Stimulated activated CD8-positive, alpha-beta memory T cell treated with anti-CD3 and anti-CD28 coated beads, Interleukin-7, amount 100 ng/mL, for 24 hours (primary cell): ENCODE results near the gene FRK.
"Not testable (repeated sequence)": the region's sequence is repeated elsewhere in the genome, so short reads cannot be mapped to it uniquely, and the experiment has no call there.

Source experiments
- DNase-seq: peaks from one replicate; pipeline ENCODE4 v3.0.0-alpha.2; 2020; ENCODE audit warnings: low read depth

FRK gene

DNA sequence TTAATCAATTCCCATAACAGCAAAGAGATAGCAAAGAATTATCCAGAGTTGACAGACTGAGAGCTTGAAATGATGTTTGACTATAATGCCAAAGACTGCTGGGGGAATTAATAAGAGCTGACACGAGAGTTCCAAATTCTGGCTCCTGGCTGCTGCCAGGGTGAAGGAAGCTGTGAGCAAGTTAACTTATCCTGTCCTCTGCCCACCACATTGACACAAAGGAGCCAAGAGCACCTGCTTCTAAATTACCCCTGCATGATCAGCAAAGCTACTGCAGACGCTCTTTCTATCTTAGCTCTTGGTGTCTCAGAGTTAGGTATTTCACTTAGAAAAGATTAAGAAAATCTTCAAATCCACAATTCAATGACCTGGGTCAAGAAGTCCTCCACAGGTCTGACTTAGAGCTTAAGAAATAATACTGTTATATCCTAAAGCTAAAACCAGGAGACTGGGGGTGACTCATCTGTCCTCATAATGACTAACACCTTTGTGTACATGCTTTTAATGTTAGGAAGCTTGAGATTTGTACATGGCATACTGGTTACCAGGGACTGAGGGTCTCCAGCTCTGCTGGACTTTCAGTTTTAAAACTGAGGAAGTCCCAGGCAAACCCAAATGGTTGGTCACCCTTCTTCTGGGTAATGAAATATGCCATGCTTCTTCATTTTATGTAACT lies 13.2 kb upstream of the FRK start:
- DNase-seq, result no peak

DNA sequence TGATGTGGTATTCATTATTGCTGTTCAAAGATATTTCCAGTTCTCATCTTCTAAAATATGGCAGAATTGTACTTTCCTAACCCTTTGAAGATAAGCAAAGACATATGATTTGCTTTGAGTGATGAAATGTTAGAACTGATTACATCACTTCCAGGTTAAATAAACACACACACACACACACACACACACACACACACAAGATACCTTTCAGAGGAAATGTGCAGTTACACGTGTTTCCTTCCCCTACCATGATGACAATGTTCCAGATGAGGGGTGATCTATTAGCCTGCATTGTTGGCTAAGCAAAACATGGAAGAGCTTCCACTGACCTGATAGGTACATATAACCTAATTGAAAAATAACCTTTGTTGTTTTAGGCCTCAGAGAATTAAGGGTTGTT lies 11.7 kb upstream of the FRK start:
- DNase-seq, result no peak

DNA sequence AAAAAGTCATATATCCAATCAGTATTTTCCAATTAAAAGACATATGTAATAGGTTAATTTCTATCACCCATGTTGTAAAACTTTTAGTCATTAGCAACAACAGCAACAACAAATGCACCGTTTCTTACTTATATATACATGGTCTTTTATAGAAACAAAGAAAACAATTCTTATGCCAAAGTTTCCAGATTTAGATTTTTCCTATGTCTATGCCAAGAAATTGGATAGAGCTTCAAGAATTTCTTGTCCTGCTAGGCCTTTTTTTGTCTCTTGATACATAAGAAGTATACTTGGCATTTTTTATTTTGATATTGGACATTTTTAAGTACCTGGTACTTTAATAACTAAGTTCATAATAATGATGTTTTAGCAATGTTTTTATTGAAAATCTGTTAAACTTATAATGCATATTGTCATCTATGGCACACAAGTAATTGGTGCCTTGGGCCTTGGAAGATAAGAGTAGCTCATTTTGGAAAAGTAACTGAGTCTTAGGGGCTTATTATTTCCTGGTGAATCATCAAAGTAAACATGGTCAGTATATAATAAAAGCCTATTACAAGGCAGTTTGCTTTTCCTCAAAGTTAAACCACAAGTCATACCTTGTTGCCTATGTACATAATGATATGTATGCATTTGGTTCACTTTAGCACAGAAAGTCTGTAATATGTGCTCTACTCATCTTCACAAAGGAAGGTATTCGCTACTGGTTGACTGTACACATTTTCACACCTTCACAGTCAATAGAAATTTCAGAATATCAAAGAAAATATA lies 10.1 kb upstream of the FRK start:
- no peak for DNase-seq

DNA sequence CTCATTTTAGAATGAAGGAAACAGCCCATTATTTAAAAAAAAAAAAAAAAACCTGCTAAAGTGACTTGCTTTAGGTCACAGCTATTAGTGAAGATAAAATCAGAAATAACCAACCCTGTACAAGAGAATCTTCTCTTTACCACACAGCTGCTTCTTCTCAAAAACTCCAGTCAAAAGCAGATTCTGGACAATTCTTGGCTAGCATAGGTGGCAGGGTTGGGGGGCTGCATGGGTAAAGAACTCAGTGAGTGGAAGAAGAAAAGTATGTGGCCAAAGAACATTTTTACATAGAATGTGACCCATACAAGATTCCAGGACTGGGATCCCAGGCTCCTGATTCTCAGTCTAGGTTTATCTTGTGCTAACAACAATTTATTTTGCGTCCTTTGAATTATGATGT lies 9.4 kb upstream of the FRK start:
- DNase-seq, result no peak

DNA sequence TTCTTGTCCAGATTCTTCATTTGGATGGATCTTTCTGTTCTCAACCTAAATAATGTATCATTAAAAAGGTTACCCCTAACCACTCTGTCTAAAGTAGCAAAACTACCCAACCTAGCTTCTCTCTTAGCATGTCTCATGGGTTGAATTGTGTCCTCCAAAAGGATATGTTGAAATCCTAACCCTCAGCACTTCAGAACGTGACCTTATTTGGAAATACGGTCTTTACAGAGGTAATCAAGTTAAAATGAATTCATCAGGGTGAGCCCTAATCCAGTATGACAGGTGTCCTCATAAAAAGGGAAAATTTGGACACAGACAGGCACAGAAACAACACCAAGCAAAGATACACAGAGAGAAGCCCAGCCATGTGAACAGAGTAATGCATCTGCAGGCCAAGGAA lies 6.1 kb upstream of the FRK start:
- DNase-seq, result no peak

DNA sequence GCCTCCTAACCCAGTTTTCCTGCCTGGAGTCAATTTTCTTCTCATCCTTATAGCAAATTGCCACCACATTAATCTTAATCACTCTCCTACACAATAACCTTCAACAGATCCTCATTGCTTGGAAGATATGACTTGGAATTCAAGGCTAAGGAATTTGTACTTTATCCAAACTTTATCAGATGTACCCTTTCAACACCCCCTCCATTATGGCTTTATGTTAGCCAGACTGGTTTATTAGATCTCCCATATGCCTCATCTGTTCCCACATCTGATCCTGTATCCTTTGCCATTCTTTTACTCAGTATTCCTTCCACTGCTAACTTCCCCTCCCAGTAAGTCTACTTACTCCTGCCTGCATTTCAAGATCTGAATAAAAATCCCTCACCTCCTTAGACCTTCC lies 4.0 kb upstream of the FRK start:
- no peak for DNase-seq

DNA sequence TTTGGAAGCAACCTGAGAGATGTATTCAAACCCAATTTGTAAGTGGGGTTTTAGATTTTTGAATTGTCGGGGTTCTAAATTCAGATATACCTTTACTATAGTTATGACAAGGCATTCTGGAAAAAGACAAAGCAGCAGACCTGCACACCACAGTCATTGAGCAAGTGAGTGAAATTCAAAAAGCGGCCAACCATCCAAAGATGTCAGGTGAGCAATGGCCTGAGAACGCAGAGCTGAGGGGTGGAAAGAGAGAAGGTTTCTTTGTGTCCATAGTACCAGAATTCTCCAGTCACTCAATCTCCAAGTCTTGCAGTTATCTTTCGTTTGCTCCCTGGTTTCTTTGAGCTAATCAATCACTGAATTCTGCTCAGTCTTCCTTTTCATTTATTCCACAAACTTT lies 1.8 kb upstream of the FRK start:
- no peak for DNase-seq

DNA sequence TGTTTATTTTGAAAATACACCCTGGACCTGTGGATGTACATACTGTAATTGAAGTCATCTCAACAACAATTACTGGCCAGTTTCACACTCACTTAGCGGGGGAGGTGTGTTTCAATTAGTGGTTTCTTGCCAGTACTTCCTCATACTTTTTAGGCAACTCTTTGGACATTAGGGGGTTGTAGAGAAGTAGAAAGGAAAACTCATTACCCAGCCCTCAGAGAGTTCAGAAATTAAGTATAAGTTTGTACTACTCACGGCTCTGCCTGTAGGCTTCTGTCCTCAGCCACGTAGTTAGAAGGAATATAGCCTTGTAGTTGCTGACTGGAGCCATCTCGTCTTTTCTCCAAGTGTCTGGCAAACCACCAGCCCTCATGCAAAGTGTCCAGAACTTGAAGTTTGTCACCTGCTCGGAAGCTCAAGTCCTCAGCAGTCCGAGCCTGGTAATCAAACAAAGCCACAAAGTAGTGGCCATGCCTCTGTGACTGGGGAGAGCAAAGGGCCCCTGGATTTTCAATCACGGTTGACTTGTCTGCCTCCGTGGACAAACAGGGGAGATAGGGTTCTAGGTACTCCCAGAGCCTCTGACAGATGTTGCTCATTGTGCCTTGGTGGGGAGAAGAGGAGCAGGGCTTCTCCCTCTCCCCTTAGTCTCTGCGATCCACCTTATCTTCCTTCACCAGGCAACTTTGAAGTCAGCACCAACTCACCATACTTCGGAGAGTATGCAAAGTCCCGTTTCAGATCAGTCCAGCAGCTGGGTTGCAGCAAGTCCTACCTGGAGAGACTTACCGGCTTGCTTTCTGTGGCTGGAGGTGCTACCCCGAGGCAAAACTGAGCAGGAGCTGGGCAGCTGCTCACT lies 749 bp downstream of the FRK start:
- DNase-seq, result no peak

DNA sequence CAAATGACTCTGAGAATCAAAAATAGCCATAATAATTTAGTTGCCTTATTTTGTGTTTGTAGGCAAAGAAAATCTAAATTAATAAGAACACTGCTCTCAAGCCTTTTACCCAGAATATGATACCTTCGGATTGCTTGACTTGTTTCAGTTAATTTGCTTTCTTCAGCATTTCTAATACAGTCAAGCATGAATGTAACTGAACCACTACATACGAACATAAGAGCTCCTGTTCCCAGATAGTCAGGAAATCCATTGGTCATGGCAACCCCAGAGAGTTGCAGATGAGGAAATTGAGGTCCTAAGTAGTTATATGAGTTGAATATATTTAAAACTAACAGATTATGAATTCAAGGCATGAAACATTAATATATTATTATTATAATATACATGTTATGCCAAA lies 2.9 kb downstream of the FRK start:
- no peak for DNase-seq

DNA sequence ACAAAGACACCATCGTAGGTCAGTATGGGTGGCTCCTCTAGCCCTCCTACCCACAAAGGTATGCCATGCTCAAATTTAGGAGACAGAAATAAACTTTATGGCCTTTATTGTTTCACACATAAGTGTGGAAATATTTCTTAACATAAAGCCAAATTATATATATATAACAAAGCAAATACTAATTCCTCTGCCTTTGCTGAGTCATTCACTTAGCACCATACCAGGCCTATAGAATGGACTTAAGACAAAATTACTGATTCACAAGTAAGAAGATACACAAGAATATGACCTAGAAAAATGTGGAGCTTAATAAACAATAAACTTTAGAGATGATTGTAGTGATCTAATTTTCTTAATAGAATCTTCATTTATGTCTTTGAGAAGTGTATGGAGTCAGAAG lies 5.2 kb downstream of the FRK start:
- DNase-seq, result no peak

DNA sequence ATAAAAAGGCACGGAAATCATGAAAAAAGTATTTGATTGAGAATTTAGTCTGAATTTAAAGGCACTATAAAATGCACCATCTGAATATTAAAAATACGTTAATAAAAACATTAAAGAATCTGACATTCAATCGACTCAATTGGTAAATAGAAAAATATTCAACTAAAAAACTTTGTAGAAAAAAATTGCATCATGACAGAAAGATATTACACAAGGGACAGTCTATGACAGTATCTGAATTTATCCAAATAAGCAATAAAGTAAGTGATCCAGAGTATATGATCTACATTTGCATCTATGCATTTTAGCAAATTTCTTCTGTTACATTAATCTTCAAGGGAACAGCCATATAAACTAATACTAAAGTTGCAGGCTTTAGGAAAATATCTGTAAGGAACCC lies 9.4 kb downstream of the FRK start:
- DNase-seq, result no peak

DNA sequence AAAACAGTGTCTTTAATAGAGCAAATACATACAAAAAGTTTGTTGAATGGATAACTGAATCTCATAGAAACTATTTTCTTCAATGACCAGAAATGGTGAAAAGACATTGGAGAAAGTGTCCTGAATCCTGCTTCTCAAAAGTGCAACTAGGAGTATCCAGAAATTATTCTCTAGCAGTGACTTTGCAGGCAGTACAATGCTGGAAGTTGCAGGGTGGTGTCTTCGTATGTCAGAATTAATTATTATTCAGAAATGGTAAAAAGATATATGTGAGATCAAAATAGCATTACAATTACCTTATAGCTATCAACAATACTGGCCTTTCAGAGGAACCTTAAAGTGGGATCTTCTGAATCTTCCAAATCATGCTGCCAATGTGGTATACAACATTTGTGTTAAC lies 10.0 kb downstream of the FRK start:
- DNase-seq, result no peak

DNA sequence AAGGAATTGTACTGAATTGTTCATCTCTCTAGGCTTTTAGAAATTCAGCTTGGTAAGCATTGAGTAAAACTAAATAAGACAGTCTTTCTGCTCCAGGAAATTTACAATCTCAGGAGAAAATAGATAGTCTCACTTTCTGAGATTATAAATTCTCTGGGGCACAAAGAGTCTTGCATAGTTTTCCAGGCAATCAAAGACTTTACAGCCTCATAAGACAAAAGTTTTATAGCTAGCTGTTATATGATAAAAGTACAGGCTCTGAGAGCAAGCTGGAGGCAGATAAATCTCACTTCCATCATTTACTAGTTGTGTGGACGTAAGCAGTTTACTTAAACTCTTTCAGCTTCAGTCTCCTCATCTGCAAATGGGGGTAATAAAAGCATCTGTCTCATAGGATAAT lies 11.4 kb downstream of the FRK start:
- DNase-seq, result no peak

DNA sequence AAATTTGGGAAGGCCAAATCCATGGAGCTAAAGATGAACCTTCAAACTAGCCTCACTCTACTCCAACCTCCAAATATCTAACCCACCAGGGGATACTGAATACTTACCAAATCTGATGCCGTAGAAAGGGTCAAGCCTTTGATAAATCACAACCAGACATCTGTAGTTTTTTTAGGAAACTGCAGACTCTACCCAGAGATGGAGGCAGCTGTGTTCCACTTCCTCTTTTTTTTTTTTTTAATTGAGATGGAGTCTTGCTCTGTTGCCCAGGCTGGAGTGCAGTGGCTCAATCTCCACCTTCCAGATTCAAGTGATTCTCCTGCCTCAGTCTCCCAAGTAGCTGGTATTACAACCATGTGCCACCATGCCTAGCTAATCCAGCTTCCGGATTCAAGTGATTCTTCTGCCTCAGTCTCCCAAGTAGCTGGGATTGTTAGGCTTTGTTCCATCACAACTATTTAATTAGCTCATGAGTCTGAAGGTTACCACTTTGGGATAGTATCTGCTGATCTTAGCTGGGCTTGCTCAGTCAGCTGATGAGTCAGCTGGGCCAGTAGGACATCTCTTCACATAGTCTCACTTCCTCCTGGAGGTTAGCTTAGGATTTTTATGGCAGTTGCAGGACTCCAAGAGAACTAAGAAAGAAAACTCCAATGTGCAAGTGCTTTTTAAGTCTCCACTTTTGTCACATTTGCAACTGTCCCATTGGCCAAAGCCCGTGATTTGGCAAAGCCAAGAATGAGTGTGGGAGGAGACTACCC lies 13.3 kb downstream of the FRK start:
- DNase-seq, result no peak

DNA sequence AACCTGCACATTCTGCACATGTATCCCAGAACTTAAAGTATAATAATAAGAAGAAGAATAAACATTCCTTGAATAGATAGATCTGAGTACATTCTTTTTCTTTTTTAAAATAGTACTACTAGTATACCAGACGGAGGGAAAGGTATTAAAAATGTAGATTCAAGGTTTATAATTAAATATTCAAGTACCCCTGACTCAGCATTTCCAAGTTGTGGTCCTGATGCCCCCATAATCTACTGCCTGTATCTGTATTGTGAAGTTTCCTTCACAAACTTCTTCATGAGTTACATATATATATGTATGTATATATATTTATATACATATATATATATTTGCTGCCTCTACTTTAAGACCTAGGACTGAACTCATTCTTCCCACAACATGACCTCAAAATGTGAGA lies 14.0 kb downstream of the FRK start:
- no peak for DNase-seq

DNA sequence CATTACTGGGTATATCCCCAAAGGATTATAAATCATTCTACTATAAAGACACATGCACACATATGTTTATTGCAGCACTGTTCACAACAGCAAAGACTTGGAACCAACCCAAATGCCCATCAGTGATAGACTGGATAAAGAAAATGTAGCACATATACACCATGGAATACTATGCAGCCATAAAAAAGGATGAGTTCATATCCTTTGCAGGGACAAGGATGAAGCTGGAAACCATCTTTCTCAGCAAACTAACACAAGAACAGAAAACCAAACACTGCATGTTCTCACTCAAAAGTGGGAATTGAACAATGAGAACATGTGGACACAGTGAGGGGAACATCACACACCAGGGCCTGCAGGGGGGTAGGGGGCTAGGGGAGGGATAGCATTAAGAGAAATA lies 14.4 kb downstream of the FRK start:
- not testable (repeated sequence) for DNase-seq

DNA sequence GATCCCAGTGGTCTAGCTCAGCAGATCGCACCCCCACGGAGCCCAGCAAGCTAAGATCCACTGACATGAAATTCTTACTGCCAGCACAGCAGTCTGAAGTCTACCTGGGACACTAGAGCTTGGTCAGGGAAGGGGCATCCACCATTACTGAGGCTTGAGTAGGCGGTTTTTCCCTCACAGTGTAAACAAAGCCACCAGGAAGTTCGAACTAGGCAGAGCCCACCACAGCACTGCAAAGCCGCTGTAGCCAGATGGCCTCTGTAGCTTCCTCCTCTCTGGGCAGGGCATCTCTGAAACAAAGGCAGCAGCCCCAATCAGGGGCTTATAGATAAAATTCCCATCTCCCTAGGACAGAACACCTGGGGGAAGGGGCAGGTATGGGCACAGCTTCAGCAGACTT lies 18.8 kb downstream of the FRK start:
- no peak for DNase-seq

DNA sequence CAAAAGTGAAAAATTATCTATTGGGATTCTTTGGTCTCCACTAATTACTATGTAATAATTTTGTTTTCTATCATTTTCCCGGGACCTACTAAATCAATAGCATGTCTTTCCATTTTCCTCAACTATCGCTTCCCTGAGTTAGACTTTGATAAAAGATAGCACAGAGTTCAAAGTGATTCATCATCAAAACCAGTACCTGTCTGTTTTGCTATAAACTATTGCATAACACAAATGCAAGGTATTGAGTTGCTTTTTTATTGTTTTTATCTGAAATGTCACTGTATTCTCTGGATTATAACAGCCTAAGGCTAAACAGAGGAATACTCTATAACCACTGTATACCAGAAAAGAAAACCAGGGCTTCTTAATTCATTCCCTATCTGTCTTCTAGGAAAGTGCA lies 19.7 kb downstream of the FRK start:
- DNase-seq, result no peak

DNA sequence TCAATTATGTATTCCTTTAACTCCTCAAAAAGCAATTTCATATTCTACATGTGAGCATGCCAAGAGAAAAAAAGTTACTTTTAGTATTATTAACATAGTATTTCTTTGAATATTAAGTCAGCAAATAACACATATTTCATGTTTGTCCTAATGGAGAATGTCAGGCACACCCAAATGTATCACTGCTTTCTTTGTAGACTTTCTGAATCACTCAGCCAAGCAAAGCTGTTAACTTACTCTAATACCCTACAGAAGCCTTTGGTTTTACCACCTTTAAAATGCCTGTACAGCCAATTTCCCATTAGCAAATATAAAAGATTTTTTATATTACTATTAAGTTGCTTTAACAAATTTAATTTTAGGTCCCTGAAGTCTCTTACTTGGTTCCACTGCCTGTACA lies 23.8 kb downstream of the FRK start:
- no peak for DNase-seq

DNA sequence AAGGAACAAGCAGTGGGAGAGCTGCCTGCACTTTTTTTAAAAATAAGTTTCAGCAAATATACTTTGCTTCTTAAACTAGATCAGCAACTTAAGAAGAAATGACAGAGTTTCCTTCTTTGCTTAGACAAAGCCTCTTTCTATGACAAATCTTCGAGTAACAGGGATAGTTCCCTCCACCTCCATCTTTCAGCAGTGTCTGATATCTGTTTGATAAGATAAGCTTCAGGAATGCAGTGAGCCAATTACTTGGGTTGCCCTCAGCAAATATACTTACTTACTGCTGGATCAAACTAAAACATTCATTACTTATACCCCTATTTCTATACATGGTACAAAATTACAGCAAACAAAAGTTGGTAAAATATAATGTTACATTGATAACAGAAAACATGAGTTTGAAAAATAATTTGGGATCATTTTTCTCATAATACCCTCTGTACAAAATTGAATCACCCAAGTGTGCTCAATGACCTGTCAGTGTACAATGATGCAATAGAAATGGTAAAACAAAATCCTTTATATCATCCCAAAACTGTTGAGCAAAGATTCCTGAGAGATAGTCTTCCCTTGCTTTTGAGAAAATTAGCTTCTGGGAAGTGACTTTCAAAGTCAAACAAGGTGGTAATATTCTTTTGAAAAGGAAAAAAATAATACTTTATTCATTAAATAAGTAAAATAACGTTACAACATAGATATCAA lies 24.5 kb downstream of the FRK start:
- no peak for DNase-seq

DNA sequence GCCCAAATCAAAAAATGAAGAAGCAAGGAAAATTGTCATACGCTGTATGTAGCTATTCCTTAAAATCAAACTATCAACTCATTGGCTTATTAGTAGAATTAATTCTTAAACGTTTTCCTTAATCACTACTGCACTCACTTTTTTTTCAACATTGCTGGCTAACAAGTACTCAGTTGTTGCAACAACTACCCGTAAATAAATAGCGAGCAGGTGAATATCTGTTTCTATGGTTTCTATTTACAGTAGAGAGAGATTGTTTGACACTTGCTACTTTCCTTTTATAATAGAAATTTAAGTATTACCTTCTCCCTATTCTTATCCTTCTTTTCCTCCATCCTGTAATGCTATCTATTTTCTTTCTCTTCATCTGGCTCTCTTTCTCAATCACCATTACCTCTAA lies 25.1 kb downstream of the FRK start:
- no peak for DNase-seq

DNA sequence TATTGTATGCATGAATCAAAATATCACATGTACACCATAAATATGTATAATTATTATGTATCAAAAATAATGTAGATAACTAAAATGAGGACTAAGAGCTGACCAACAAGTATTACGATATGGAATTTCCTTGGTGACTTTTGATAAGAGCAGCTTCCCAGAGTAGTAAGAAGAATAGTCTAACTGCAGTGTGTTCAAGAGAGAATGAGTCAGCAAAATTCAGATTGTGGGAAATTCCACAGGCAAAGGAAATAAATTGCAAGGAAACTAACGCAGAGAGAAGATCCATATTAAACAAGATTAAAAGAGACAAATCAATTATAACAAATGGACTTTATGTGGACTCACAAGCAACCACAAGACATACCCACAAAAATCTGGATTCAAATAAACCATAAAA lies 26.4 kb downstream of the FRK start:
- no peak for DNase-seq
